GM10847 (cell line): ENCODE measurements around the gene IFIT5.

Experiments
- POLR2A ChIP-seq: IDR thresholded peaks from 2 replicates; pipeline ENCODE4 v1.6.1; 2011; ENCODE audit not compliant: insufficient read length; ENCODE audit errors: extremely low read depth

IFIT5 gene

DNA sequence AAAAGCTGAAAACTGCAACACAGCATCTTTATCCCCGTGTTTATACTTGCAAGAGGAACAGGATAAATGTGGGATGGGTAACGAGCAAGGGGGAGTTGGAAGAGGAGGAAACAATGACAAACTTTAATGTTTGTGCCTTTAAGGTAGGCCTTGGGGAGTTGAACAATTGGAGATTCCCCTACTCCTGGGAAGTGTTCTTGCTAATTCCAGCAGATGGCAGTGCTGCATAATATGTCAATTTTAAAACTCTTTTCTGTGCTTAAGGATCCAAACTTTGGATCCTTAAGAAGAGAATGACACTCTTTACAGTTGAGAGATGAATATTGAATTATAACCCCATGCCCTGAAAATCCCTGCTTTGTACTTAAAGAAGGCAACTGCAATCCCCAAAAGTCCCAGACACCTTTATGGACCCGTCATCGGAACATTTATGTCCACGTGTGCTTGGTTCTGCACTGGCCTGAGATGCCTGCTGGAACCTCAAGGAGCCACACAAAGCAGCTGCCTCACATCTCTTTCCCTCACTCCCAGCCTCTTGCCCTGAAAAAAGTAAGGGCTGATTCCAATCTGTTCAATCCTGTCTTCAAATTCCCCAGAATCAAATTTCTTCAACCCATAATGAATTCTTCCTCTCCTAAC, 12.0 kb downstream of the IFIT5 start:
- no peak for TF ChIP-seq POLR2A

DNA sequence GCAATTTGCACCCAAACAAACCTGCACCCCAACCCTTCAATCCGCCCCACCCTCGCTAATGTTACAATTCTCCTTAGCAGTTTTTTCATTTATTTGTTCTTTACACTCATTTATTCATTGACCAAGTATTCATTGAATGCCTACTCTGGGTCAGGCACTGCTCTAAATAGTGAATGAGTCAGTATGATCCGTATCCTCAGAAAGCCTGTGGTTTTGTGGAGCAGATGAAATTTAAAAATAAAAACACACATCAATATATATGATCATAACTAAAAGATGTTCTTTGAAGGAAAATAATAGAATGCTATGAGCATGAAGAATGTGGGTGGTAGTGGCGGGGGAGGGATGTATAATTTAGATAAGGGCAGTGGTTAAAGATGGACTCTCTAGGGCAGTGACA, 13.3 kb downstream of the IFIT5 start:
- no peak for TF ChIP-seq POLR2A

DNA sequence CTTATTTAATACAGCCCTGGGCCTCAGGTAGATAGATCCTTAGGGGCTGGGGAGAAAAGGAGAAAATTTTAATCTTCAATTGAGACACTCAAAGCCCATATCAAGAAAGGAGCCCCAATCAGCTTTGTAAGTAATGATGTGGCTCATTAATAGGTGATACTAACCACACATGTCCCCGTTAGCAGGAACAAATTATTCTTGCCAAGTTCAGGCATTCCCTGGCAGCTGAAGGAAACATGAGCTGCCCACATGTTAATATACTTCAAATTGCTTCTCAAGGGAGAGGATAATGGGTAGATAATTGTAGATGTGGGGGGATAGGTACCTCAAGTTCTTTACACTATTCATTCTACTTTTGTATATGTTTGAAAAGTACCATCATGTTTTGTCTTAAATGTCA, 14.5 kb downstream of the IFIT5 start:
- TF ChIP-seq POLR2A: no peak

DNA sequence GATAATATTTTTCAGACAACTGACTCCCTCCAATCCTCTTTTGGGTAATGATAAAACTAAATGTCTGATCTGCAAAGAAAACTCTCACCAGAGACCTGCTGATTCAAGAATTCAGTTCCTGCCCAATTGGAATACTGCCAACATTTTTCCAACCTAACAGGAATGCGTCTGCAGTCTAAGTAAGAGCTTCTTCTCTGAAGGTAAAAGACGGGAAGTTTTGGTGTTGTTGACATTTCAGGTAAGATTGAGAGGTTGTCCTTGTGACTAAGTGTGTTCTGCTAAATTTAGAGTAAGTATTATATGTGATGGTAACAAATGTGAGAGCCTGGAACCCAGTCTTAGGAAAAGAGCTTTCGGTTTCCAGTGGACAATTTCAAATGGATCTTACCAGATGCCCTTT, 17.6 kb downstream of the IFIT5 start:
- TF ChIP-seq POLR2A: no peak

DNA sequence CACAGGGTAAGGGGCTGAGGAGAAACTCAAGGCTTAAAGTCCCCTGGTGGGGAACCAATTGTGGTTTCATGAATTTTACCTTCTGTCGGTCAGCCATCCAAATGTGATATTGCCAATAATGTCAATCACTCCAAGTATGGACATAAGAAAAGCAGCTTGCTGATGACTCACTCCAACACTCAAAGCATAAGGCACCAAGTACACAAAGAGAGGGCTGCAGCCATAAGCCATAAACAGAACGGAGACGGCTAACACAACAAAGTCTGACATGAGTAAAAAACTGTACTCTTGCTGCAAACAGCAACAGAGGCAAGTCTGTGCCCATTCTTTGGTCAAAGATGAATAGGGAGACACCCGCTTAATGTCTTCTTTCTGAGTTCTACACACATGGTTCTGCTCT, 24.2 kb downstream of the IFIT5 start:
- TF ChIP-seq POLR2A: no peak

DNA sequence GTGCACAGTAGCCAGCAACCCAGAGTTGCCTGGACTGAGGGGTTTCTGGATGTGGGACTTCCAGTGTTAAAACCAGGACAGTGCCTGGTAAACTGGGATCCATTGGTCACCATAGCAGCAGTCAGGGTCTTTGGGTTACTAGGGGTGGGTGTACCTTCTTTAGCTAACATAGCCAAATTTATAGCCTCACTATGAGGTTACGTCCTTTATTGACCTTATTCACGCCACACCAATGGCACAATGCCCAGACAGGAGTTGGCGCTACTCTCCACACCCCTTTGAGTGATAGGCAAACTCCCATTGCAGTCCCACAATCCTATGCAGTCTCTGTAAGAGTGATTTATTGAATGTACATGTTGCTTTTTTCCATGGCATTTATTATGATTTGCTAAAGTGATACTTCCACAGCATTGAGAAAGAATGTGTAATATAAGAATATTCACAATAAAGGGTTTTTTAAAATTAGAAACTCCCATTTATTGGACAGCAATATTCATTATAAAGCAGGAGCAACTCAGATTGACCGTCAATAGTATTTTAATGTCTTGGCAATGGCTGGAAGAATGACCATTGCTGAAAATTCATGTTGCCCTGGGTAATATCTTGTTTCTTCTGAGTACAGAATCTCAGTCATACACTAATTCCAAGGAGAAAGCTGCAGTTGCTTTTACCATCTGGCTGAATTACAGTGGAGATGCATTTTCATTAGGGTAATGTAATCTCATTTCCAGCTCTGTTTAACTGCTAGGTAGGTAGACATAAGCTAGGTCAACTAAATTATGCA, 26.1 kb downstream of the IFIT5 start:
- TF ChIP-seq POLR2A: no peak

DNA sequence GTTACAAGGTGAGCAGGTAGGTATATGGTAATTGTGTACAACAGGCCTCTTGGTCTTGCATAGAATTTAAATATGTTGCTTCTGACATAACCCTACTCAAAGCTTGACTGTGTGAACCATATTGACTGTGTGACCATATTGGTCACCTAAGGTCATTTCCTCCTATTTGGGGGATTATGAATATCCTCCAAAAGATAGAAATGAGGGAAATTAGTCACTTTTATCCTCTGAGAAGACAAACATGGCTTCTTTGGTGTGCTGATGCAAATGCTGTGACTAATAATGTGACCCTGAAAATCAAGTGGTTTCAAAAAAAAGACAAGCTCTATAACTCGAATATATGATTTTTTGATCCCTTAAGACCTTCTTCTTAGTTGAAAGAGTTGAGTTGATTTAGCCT, 27.9 kb downstream of the IFIT5 start:
- TF ChIP-seq POLR2A: no peak

DNA sequence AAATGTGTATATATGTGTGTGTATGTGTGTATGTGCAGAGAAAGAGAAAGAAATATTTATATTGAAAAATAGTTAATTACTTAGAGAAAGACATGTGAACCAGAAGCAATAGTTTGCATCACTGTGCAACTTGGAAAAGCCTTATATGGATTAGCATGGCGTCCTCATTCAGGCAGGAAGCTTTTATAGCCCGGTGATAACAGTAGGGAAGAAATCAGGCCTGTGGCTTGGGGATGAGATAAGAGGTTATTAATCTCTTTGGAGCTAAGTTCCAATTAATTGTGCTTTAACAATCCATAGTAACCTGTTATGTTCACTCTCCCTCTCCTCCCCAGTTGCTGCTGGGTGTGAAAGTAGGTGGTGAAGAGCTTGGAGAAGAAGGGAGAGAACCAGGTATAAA, 36.5 kb downstream of the IFIT5 start:
- no peak for TF ChIP-seq POLR2A

DNA sequence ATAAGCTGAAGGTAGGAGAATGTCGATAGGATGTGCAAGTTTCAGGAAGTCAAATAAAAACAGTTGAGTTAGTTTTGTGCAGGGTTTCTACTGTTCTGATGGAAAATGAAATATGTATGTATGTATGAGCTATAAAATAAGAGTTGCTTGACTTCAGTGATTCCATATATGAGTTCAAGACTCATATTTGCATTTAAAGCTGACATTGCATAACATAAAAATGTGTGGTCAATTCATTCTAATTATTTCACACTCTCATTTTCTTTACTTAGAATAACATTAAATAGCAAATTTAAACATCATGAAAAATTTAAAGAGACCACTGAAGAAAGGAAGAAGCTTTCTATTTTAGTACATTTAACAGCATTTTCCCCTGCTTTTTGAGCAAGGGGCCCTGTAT, 37.8 kb downstream of the IFIT5 start:
- no peak for TF ChIP-seq POLR2A

DNA sequence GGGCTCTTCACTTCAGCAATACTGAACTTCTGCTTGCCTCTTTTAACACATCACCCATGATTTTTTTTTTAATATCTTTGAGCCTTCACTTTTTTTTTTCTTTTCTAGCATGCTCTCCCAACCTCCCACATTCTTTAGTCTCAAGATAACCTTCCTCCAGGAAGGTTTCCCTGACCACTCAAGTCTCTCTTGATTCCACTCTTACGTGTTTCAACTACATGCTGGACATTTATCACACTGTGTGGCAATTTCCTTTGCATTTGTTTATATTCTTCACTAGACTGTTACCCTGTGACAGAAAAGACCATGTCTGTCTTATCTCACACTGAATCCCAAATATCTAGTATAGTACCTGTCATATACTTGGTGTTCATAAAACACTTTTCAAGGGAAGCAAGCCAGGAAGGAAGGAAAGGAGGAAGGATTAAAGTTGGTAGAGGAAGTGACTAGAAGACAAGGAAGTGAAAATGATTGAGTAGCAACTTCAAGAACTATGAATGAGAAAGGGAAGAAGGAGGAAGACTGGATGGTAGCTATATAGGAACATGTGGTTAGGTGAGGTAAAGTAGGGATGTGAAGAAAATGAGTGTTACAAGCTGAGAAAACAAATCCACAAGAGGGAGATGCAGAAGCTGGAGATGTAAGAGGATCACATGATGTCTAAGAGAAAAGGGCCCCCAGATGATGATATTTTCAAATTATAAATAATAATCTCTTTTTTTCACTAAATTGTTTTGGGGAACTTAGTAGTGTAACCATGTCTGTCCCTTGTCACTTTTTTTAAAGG, 40.4 kb downstream of the IFIT5 start:
- TF ChIP-seq POLR2A: no peak

DNA sequence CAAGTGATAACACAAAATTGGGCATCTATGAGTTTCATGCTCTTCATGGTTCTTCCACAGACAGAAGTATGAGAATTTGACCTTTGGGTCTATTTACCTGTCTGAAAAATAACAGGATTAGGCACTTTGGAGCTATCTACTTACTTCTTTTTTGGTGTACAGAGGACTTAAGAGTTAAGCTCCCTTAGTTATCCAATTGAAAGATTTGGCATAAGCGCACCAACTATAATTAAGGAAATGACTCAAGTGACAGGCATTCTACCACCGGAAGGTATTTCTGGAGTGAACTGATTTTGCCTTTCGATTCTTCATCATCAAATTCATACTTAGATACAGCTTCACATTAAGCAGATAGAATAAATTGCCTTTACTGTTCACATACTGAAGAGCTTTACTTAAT, 43.9 kb downstream of the IFIT5 start:
- TF ChIP-seq POLR2A: no peak

DNA sequence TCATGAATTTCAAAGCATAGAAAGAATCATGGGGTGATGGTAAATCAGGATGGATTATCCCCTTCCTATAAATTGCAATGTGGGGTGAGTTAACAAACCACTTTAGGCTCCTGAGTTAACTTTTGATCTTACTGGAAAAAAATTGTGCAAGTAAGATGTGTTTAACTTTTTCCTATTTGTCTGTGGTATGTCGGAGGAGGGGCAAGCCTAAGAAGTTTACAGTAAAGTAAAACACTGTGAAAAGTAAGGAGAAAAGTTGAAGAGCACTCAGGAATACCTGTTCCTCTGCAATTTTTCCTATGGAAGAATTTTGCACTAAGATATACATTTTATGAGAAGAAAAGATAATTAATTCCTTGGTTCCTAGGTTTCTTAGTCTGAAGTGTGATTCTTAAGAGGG, 44.4 kb downstream of the IFIT5 start:
- no peak for TF ChIP-seq POLR2A

DNA sequence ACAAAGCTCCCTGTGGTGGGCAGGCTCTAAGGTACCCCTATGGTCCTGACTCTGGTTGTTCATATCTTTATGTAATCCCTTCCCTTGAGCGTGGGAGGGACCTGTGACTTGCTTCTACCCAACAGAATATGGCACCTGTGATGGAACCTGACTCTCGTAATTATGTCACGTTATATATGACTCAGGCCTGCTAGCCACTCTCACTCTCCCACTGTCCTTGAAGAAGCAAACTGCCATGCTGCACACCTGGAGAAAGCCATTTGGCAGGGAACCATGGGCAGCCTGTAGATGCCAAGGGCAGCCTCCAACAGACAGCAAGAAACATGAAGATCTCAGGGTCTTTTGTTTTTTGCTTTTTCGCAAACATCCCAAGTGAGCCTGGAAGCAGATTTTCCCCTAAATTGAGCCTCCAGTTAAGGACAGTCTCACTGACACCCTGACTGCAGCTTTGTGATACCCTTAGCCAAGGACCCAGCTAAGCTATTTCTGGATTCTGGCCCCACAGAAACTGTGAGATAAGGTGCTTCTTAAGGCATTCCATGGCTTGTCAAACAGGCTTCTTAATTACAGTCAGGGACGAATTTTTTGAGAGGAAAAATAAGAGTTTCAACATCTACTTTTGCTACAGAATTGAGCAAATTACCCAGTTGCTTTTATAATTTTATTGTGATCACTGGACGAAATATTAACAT, 49.6 kb downstream of the IFIT5 start:
- no peak for TF ChIP-seq POLR2A

DNA sequence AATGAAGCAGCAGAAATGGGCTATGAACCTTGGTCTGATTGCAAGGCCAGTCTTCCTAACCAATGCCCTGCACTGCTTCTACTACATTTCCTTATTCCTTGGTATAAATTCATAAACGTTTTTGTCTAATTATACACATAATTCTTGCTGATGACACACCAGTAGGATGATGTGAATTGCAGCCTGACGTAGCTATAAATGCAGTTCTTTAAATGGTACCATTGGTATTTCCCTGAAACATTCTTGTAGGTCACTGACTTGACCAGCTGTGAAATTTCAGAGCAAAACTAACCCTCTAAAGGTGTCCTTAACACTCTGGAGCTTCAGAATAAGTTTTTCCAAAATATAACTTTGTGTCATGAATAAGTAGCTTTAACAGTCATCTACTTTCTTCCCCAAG, 50.8 kb downstream of the IFIT5 start:
- TF ChIP-seq POLR2A: no peak

DNA sequence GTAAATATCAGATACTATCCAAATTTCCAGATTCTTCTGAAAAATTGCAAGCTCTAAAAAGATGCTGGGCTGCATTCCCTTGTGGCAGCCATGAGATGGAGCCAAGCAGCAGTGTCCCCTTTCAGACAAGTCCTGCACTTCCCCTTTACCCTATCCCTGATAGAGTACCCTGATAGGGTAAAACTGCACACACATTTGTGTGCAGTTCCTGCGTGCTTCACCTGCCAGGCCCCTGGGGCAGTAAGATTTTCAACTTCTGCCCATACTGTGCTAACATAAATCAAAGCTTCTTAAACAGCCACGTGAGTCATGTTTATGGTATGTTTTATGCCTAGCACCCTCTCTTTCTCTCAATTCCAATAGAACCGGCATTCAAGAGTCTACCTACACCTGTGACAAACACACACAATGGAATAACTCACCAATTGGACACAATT, 52.2 kb downstream of the IFIT5 start:
- TF ChIP-seq POLR2A: no peak

DNA sequence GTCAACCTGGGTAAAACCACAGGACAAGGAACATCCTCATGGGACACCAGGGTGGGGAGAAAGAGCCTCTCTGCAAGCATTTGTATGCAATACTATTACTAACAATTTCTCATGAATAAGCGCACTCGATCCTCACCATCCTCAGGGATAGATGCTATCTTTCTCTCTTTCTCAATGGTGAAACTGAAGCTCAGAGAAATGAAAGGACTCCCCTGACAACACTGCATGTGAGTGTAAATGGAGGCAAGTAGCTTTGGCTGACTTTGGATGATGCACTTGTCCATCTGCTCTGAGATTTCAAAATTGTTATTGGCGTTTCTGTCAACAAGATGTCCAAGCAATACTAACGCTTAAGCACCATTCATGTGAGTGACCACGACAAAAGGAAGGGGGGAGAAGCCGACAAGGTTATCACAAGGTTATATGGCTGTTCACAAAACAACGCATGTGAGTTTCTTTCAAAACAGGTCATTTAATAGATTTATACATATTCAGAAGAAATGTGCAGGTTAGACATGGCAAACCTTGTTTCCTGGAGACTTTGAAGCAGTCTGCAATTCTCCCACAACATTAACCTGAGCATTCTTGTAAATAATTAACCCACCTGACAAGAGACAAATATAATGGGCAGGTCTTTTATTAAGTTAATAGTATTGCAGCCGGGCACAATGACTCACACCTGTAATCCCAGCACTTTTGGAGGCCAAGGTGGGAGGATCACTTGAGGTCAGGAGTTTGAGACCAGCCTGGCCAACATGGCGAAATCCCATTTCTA, 54.0 kb downstream of the IFIT5 start:
- TF ChIP-seq POLR2A: no peak
